Measurements from ENCODE around the gene PRPF6.
"Not testable (repeated sequence)": the region's sequence is repeated elsewhere in the genome, so short reads cannot be mapped to it uniquely, and the experiment has no call there.

Gene PRPF6

DNA sequence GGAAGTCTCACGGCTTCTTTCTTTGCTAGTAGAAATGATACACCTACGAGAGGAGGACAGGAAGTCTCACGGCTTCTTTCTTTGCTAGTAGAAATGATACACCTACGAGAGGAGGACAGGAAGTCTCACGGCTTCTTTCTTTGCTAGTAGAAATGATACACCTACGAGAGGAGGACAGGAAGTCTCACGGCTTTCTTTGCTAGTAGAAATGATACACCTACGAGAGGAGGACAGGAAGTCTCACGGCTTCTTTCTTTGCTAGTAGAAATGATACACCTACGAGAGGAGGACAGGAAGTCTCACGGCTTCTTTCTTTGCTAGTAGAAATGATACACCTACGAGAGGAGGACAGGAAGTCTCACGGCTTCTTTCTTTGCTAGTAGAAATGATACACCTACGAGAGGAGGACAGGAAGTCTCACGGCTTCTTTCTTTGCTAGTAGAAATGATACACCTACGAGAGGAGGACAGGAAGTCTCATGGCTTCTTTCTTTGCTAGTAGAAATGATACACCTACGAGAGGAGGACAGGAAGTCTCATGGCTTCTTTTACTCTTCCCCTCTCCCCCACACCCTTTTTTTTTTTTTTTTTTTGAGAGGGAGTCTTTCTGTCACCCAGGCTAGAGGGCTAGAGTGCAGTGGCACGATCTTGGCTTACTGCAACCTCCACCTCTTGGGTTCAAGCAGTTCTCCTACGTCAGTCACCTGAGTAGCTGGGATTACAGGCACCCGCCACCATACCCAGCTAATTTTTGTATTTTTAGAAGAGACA, 31.6 kb downstream of the PRPF6 start:
- DNase-seq (ENCODE audit: low read depth, low spot score) = not testable (repeated sequence)

DNA sequence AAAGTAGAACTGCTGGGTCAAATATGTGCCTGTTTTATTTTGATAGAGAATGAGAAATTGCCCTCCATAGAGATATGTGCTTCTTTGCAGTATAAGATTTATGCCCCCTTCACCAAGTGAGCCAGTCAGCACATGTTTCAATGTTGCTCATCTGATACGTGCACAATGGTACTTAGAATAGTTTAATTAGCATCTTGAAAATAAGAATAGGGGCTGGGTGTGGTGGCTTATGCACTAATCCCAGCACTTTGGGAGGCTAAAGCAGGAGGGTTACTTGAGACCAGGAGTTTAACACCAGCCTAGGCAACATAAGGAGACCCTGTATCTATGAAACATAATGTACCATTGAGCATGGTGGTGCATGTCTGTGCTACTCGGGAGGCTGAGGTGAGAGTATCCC, 34.7 kb downstream of the PRPF6 start:
- no peak for DNase-seq (ENCODE audit: low read depth, low spot score)

DNA sequence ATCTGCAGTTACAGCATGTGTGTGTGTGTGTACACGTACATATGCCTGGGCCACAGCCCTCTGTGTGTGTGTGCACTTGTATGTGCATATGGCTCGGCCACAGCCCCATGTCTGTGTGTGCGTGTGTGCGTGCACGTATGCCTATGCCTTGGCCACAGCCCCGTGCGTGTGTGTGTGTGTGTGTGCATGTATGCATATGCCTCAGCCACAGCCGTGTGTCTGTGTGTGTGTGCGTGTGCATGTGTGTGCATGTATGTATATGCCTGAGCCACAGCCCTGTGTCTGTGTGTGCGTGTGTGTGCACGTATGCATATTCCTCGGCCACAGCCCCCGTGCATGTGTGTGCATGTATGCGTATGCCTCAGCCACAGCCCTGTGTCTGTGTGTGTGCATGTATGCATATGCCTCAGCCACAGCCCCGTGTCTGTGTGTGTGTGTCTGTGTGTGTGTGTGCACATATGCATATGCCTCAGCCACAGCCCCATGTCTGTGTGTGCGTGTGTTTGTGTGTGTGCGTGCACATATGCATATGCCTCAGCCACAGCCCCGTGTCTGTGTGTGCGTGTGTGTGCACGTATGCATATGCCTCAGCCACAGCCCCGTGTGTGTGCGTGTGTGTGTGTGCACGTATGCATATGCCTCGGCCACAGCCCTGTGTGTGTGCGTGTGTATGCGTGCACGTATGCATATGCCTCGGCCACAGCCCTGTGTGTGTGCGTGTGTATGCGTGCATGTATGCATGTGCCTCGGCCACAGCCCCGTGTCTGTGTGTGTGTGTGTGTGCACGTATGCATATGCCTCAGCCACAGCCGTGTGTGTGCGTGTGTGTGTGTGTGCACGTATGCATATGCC, 40.4 kb downstream of the PRPF6 start:
- DNase-seq (ENCODE audit: low read depth, low spot score) = no peak

DNA sequence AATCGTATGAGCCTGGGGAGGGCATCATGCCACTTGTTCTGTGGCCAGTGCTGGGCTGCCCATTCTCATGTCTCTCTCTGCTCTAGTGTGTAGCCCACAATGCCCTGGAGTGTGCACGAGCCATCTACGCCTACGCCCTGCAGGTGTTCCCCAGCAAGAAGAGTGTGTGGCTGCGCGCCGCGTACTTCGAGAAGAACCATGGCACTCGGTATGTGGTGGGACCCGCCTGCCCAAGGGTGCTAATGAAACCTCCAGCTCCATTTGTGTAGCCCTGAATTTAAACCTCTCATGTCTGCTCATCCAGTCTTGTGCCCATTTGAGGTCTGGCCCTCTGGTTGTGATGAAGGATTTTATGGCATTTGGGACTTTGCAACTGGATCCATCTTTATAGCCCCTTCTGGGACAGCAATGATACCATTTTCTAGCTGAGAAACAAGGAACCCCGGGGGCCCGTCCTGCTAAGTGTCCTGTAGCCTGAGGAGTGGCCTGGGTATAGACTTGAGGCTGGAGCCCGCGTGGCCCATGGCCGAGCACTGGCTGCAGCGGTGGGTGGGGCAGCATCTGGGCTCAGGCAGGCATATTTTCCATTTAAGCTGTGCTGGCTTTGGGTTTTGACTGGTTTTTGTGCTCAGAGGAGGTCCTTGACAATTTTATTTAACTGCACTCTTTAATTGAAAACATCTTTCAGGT, 41.9 kb downstream of the PRPF6 start:
- DNase-seq (ENCODE audit: low read depth, low spot score) = no peak

DNA sequence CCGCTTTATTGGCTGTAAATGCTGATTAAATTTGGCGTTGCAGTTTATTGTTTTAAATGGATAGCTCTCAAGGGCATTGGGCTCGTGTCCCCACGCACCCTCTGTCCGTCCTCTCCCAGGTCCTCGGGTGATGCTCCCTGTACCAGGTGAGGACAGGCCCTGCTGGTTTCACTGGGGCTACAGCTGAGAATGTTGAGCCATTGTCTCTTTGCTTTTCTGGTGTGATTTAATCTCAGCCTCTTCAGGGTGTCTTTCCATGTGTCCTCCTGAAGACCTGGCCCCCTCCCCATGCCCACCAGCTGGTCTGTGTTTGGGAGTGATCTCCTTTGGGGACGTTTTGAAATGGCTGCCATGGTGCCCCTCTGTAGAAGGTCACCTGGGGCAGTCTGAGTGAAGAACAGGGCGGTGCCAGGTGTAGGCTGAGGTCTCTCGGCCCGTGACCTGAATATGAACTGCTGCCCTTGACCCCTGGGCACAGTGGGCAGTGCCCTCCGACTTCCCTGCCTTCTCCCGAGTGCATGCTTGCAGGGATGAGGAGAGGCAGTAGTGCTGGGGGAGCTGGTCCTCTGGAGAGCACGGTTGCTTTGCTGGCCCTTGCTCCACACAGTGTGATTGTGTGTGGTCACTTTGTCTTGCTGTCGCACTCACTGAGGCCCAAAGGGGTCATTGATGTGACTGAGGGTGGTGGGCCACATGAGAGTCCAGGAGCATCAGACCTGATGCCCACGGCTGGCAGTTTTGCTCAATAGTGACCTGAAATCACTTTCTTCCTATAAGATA, 42.6 kb downstream of the PRPF6 start:
- no peak for DNase-seq (ENCODE audit: low read depth, low spot score)

DNA sequence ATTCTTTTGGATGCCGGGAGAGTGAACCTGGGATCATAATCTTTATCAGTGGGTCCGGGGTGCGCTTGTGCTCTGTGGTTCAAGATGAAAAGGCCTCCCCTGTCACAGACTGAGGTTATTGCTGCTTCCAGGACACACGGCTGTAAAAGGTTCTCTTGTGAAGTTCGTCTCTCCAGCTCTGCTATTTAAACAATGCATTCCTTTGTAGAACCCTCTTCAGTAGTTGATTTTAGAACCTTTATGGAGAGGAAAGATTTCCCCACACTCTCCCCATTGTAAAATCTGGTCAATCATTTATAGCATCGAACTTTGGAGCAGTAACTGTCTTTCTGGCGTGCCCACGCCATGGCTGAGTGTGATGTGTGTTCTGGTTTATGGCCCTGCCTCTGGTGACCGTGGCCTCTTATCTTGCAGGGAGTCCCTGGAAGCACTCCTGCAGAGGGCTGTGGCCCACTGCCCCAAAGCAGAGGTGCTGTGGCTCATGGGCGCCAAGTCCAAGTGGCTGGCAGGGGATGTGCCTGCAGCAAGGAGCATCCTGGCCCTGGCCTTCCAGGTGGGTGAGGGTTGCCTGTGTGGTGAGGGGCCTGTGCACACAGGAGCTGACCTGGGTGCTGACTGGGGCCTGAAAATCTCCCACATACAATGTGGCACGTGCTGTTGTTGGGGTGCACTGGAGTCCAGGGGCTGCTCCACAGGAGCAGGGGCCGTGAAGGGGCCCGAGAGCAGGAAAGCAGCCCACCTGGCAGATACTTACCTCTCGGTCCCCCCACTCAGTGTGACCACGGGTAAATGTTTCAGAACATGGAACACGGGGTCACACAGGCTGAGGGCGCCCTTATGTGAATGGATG, 43.4 kb downstream of the PRPF6 start:
- no peak for DNase-seq (ENCODE audit: low read depth, low spot score)

DNA sequence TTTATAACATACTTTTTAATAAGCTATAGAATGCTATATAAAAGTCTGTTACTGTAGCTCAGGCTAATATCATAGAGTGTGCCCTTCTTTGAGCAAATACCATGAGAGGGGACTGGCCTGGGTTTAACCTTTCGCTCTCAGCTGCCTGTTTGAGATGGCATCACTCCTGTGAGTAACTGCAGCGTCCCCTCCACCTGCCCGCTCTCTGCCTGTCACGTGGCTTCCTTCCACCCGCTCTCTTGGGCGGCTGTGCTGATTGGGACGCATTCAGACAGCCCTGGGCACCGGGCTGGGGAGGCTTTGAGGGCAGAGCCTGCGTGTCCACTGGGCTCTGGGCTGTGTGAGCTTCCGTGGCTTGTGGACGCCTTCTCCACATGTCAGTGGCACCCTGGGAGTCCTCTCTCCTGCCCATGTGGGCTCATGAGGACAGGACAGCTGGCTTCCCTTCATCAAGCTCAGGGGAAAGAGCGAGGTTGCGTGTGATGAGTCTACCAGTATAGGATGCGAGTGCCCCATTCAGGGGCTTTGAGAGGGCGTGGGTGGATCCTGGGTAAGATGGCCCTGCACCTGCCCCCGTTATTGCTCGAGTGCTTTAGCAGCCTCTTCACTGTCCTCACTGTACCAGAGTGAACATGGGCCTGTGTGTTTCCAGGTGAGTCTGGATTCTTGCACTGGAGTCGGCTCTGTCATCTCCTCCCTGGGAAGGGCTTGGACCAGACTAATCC, 44.3 kb downstream of the PRPF6 start:
- no peak for DNase-seq (ENCODE audit: low read depth, low spot score)

DNA sequence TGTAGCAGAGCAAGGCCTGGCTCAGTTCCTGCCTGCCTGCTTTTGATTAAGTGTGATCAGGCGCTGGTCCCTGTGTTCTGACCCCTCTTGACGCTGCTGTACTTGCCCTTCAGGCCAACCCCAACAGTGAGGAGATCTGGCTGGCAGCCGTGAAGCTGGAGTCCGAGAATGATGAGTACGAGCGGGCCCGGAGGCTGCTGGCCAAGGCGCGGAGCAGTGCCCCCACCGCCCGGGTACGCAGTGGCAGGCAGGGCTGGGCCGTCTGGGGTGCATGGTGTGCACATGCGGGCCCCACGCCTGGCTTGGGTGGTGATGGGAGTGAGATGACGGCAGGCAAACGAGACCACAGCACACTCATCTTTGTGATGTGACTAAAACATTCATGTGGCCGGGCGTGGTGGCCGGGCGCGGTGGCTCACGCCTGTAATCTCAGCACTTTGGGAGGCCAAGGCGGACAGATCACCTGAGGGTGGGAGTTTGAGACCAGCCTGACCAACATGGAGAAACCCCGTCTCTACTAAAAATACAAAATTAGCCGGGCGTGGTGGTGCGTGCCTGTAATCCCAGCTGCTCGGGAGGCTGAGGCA, 45.0 kb downstream of the PRPF6 start:
- no peak for DNase-seq (ENCODE audit: low read depth, low spot score)

DNA sequence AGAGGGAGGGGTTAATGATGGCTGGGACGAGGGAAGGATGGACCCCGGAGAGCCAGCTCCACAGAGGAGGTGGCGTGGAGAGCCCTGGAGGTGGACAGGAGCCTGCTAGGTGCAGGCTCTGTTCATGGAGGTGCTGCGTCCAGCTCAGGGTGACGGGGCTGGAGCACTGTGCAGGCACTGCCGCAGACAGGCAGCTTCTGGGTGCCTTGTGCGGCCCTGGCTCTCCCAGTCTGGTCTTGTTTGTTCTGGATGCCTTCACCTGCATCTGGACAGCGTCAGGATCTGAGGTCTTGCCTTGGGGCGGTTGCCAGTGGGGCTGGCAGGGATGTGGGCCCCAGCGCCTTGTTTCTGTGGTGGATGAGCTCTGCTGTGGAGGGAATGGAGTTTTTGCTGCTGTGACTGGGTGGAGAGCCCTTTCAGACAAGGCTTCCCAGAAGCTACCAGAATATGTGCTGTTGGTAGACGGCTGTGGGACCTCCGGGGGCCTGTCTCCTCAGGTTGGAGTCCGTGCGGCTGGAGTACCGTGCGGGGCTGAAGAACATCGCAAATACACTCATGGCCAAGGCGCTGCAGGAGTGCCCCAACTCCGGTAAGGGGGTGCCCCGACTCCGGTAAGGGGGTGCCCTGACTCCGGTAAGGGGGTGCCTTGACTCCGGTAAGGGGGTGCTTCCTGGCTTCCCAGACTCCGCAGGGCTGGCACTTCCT, 47.2 kb downstream of the PRPF6 start:
- DNase-seq (ENCODE audit: low read depth, low spot score) = peak; percentile 53

DNA sequence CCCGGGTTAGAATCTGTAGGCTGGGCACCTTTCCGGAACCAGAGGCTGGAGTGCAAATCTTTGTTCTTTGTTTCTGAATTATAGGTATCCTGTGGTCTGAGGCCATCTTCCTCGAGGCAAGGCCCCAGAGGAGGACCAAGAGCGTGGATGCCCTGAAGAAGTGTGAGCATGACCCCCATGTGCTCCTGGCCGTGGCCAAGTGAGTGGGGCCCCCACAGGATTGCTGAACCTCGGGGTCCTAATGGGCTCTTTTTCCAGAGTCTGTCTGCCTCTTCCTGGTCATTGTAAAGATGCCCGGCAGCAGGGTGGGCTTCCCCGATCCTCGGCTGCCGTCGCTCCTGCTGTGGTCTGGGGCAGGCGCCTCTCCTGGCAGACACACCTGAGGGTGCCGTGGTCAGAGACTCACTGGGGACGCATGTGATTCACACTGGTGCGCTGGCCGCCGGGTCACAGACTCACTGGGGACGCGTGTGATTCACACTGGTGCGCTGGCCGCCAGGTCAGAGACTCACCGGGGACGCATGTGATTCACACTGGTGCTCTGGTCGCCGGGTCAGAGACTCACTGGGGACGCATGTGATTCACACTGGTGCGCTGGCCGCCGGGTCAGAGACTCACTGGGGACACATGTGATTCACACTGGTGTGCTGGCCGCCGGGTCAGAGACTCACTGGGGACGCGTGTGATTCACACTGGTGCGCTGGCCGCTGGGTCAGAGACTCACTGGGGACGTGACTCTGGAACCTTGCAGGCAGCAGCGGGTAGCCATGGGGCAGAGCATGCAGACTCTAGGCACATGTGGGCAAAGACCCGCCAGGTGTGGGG, 48.6 kb downstream of the PRPF6 start:
- no peak for DNase-seq (ENCODE audit: low read depth, low spot score)

DNA sequence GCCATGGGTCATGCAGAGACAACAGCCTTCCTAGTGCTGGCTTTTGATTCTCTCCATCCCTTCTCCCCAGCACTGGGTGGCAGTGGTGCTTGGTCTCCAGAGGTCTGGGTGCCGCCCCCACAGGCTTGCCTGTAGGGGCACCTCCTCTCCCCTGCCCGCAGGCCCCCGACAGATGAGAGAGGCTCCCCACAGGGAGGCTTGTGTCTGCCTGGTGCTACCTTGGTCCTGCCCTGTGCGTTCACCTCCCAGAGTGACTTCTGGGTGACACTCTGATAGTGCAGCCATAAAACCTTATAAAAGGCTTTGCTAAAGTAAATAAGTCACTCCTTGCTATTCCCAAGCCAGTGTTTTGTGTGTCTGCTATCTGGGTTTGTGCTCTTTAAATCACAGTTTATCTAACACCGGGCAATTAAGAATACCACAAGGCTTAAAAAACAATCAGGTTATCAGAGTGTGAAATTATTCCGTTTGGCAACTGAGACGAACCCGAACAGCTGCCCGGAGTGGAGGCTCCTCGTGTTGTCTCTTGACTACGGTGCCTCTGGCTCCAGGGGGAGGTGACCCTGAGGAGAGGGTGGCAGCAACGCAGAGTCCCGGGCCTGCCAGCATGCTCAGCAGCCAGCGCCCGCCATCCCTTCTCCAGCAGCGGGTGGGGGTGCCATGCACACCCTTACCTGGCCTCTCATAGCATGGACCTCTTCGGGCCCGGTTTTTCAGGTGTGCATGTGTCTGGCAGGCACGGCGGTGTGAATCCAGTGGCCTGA, 49.6 kb downstream of the PRPF6 start:
- DNase-seq (ENCODE audit: low read depth, low spot score) = no peak

DNA sequence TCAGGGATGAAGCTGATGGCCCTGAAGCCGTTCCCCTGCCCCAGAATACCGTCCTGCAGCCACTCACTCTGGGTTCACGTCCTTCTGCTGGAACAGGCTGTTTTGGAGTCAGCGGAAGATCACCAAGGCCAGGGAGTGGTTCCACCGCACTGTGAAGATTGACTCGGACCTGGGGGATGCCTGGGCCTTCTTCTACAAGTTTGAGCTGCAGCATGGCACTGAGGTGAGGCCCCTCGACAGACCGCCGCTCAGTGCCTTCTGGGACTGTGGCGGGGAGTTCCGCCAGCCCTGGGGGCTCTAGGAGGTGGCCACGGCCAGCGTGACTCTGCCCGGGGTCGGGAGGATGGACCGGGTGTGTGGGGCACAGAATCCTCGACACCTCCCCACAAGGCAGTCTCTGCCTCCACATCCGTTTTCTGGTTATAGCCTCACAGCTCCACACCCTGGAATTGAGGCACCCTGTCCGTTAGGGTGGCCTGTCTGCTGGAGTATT, 50.9 kb downstream of the PRPF6 start:
- DNase-seq (ENCODE audit: low read depth, low spot score) = no peak

DNA sequence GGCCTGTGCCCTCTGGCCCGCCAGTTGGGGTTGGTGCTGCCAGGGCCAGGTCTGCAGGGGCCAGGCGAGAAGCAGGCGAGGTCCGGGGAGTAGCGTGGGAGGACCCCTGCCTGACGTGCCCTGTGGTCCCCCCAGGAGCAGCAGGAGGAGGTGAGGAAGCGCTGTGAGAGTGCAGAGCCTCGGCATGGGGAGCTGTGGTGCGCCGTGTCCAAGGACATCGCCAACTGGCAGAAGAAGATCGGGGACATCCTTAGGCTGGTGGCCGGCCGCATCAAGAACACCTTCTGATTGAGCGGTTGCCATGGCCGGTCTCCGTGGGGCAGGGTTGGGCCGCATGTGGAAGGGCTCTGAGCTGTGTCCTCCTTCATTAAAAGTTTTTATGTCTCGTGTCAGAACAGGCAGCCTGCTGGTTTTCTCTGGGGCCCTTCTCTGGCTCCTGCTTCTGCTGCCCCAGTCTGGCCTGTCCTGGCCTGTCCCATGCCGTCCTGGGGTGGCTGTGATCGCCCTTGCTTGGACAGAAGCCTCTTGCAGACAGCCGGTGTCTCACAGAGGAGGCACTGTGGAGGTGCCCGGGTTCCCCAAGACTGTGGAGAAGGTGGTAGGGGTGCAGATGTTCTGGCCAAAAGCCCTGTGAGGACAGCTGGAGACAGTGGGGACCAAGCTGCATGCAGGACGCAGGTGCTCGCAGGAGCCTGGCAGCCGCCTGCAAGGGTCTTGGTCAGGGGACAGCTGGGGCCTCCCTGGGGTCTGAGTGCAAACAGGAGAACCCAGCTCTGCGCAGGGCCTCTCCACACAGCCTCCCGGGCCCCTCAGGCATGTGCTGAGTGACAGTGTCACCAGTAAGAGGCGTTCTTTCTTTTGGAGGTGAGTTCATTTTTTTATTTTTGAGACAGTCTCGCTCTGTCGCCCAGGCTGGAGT, 52.0 kb downstream of the PRPF6 start:
- no peak for DNase-seq (ENCODE audit: low read depth, low spot score)

DNA sequence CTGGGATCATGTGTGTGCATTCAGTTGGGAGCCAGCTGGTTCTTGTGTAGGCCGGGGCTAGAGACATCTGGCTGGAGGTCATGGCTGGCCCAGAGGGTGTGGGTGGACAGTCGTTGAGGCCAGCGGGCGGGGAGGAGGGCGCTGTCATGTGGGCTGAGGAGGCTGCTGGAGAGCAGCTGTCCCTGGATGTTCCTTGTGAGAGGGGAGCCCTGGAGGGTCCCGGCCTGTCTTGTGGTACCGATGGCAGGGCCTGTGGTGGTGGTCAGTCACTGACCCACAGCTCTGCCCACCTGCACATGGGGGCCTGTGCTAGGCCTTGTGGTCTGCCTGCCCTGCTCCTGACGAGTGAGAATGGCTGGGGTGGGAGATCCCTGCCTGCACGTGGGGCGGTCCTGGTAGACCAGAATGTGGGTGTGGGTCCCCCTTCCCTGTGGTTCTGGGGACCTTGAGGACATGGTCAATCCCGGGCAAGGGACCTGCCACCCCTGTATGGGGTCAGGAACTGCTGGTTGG, 53.1 kb downstream of the PRPF6 start:
- no peak for DNase-seq (ENCODE audit: low read depth, low spot score)

DNA sequence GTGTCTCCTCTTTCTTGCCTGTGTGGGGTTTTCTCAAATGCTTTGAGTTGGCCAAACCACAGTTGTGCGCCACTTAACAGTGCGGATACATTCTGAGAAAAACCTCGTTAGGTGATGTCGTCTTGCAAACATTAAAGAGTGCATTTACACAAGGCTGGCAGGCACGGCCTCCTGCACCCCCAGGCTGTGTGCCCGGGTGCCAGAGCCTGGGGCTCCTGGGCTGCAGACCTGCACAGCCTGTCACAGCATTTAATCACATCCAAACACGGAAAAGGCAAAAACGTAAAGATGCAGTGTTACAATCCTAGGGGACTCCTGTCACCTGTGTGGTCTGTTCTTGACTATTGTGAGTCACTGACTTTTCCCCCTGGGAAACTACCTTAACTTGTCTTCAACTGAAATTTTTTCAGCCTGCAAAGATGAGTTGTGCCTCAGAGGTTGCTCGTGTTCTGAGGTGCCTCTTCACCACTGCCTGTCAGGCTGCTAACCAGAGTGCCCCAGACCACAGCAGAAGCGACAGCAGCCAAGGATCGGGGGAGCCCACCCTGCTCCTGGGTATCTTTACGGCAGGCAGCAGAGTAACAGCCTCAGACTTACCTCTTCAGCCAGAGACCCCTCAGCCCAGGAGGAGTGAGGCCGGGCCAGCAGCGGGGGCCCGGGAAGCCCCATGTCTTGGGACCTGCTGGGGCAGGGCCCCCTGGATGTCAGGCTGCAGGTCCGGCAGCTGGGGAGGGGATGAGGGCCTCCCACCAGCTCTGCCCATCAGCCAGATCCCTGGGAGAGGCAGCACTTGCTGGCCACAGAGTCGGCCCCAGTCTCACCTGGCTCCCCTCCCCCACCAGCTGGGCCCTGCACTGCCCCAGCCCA, 54.4 kb downstream of the PRPF6 start:
- no peak for DNase-seq (ENCODE audit: low read depth, low spot score)
